Spleen (tissue), 11 donors: ENCODE measurements around the gene SPRED1. TPM values are rescaled to one million over a fixed set of nuclear protein-coding genes. Genes with fewer than 3 reads are reported as not detected.
"Not testable (repeated sequence)": the region's sequence is repeated elsewhere in the genome, so short reads cannot be mapped to it uniquely, and the experiment has no call there.

ENCODE experiments used
- DNase-seq: peaks from one replicate; pipeline ENCODE4 v3.0.0-alpha.2; 2020
- H3K27ac ChIP-seq, 8 donors: fragments of 200-600 bp; sonication (generic) in 7 of 8; 1 replicate in 4 of 8; 2 replicates in 4 of 8; pipeline versions ENCODE4 v1.5.0 to v1.8.0; 2016 to 2021; ENCODE audit warnings: inconsistent platforms in 4 of 8, mild to moderate bottlenecking in 4 of 8, moderate library complexity in 1 of 8
- H3K27me3 ChIP-seq, 7 donors: fragments of 200-600 bp; sonication (generic) in 6 of 7; replicated peaks in 1 of 7; 1 replicate in 4 of 7; 2 replicates in 3 of 7; pipeline versions ENCODE4 v1.5.0 to v1.8.0; 2016 to 2021; ENCODE audit warnings: inconsistent platforms in 3 of 7, mild to moderate bottlenecking in 1 of 7
- H3K36me3 ChIP-seq, 6 donors: fragments of 200-600 bp; sonication (generic) in 5 of 6; 1 replicate in 4 of 6; 2 replicates in 2 of 6; pipeline versions ENCODE4 v1.5.0 to v1.8.0; 2016 to 2021; ENCODE audit warnings: inconsistent platforms in 2 of 6
- H3K4me1 ChIP-seq, 6 donors: fragments of 200-600 bp; sonication (generic) in 5 of 6; 1 replicate in 3 of 6; 2 replicates in 3 of 6; pipeline versions ENCODE4 v1.5.0 to v1.8.0; 2016 to 2021; ENCODE audit warnings: inconsistent platforms in 3 of 6
- H3K4me3 ChIP-seq, 8 donors: fragments of 200-600 bp; sonication (generic) in 7 of 8; 1 replicate in 4 of 8; 2 replicates in 4 of 8; pipeline versions ENCODE4 v1.5.0 to v1.8.0; 2016 to 2021; ENCODE audit warnings: inconsistent platforms in 4 of 8, mild to moderate bottlenecking in 4 of 8, moderate library complexity in 2 of 8
- H3K9me3 ChIP-seq, 8 donors: fragments of 200-600 bp; sonication (generic) in 7 of 8; 1 replicate in 4 of 8; 2 replicates in 4 of 8; pipeline versions ENCODE4 v1.5.0 to v1.8.0; 2016 to 2021; ENCODE audit warnings: inconsistent platforms in 4 of 8
- POLR2A ChIP-seq, 3 donors: fragments of 450-650 bp; IDR thresholded peaks; one replicate each; pipeline ENCODE4 v1.5.1; 2017; ENCODE audit warnings: antibody characterized with exemption in 3 of 3, mild to moderate bottlenecking in 1 of 3
- POLR2AphosphoS5 ChIP-seq, 3 donors: sonication (generic); formaldehyde crosslinking; IDR thresholded peaks; one replicate each; pipeline ENCODE4 v1.5.1; 2017; ENCODE audit warnings: antibody characterized with exemption in 3 of 3
- WGBS, 5 donors: extraction: QIAGEN DNeasy Blood & Tissue Kit in 3 of 5; methylation state at CpG; one replicate each; pipeline versions ENCODE4 v1.1.5 to v1.1.7; 2013 to 2018; 5-methylcytosine and 5-hydroxymethylcytosine counted together
- intact Hi-C: fragments of 100-400 bp; cut with DNase I; formaldehyde crosslinking; loops from one replicate; pipeline ENCODE4 v1.15.0; 2023; ENCODE audit warnings: low total_unique reads
- polyA plus RNA-seq, 3 donors: library from polyadenylated mRNA; stranded (reverse); fragments of 200-250 nt; gene quantifications; one replicate each; pipeline ENCODE4 v1.2.1, GENCODE V29; 2013
- total RNA-seq, 7 donors: library from RNA; depleted of rRNA in 3 of 7; stranded (reverse); fragments of >200 nt in 3 of 7; fragmentation: NEBNext Ultra II Directional in 4 of 7; extraction: Animal tissue kit (Norgen Biotek cat#: 25700) in 4 of 7; gene quantifications; one replicate each; pipeline versions ENCODE4 v1.1.0 to v1.2.1, GENCODE V29; 2016 to 2021
- TF ChIP-seq, protein P1 (sequence below), 11 experiments: fragments of 200-600 bp in 7 of 11; fragments of 450-650 bp in 4 of 11; sonication (generic) in 4 of 11; IDR thresholded peaks in 8 of 11; conservative IDR thresholded peaks in 3 of 11; 1 replicate in 7 of 11; 2 replicates in 4 of 11; pipeline versions ENCODE4 v1.4.0 to v1.8.0; 2016 to 2021; ENCODE audit warnings: antibody characterized with exemption in 11 of 11, inconsistent platforms in 4 of 11, mild to moderate bottlenecking in 1 of 11
- donor health status: healthy with polysubstance abuse.
- donor health status: DM: no; HTN: no; CAD: no; lungs with moderate emphysema.
- donor health status: DM: no; HTN: no; CAD: no.
- donor health status: Bipolar disorder and iron deficiency.
- donor health status: healthy.
- donor health status: DM: no; HTN: no; CAD: no.
- donor health status: DM: yes; HTN: yes; CAD: no.

The SPRED1 gene
- total and polyA plus RNA-seq, 10 donors = 3.1 to 36.9 (median 25.5) TPM

GRCh38 chr15:38229705-38230310 lies 22.8 kb upstream of the SPRED1 start:
- WGBS, 5 donors = 76 to 90% (median 81%) methylated on average over 3 of the region's 3 CpGs
- intact Hi-C loops = no loop called here
- H3K4me1 ChIP-seq = no peaks in the 10 kb centered on the region
- H3K4me3 ChIP-seq = no peak overlapping the region
- H3K27ac ChIP-seq = no peak overlapping the region
- TF ChIP-seq POLR2AphosphoS5 (IDR thresholded peaks at IDR 0.05) = no peak
- no peak for TF ChIP-seq POLR2A (IDR thresholded peaks at IDR 0.05)
- H3K27me3 ChIP-seq = peaks cover 0 to 2% (median 0%) of the 10 kb centered on the region in 7 donors
- no peak for DNase-seq
- no peaks in the 10 kb centered on the region for H3K36me3 ChIP-seq
- no peaks in the 10 kb centered on the region for H3K9me3 ChIP-seq

GRCh38 chr15:38231436-38231835 lies 21.2 kb upstream of the SPRED1 start:
- TF ChIP-seq POLR2AphosphoS5 (IDR thresholded peaks at IDR 0.05) (no peak), POLR2A (IDR thresholded peaks at IDR 0.05) (no peak)
- TF ChIP-seq, protein P1, sequence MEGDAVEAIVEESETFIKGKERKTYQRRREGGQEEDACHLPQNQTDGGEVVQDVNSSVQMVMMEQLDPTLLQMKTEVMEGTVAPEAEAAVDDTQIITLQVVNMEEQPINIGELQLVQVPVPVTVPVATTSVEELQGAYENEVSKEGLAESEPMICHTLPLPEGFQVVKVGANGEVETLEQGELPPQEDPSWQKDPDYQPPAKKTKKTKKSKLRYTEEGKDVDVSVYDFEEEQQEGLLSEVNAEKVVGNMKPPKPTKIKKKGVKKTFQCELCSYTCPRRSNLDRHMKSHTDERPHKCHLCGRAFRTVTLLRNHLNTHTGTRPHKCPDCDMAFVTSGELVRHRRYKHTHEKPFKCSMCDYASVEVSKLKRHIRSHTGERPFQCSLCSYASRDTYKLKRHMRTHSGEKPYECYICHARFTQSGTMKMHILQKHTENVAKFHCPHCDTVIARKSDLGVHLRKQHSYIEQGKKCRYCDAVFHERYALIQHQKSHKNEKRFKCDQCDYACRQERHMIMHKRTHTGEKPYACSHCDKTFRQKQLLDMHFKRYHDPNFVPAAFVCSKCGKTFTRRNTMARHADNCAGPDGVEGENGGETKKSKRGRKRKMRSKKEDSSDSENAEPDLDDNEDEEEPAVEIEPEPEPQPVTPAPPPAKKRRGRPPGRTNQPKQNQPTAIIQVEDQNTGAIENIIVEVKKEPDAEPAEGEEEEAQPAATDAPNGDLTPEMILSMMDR (IDR thresholded peaks at IDR 0.05 in 8 of 11, conservative IDR thresholded peaks at IDR 0.05 in 3 of 11) = no peak
- intact Hi-C loops = no loop called here
- H3K36me3 ChIP-seq = no peaks in the 10 kb centered on the region

DNA sequence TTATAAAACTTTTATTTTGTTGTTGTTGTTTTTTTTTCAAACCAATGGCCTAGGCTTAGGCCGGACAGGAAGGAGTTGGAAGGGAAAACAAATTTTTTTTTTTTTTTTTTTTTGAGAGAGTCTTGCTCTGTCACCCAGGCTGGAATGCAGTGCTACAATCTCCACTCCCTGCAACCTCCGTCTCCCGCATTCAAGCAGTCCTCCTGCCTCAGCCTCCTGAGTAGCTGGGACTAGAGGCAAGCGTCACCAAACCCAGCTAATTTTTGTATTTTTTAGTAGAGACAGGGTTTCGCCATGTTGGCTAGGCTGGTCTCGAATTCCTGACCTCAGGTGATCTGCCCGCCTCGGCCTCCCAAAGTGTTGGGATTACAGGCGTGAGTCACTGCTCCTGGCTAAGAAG lies 15.6 kb upstream of the SPRED1 start:
- WGBS, 5 donors = 94 to 97% (median 95%) methylated on average over 9 of the region's 9 CpGs
- H3K27ac ChIP-seq, H3K9me3 ChIP-seq, H3K36me3 ChIP-seq, H3K4me1 ChIP-seq, H3K4me3 ChIP-seq, H3K27me3 ChIP-seq, intact Hi-C loops, DNase-seq: not testable (repeated sequence)

More at GRCh38 chr15:38231436-38231835, 21.2 kb upstream of the SPRED1 start:
- Histone ChIP-seq H3K4me1 (no peaks in the 10 kb centered on the region), H3K9me3 (no peaks in the 10 kb centered on the region), H3K27ac (no peak overlapping the region), H3K4me3 (no peak overlapping the region), H3K27me3 (peaks cover 0 to 10% (median 0%) of the 10 kb centered on the region in 7 donors)
- WGBS, 5 donors = 89 to 98% (median 92%) methylated on average over 5 of the region's 5 CpGs
- no peak for DNase-seq

- Histone ChIP-seq H3K27me3 (peaks cover 0 to 10% (median 0%) of the 10 kb centered on the region in 7 donors), H3K9me3 (no peaks in the 10 kb centered on the region), H3K4me3 (no peak overlapping the region), H3K36me3 (no peaks in the 10 kb centered on the region), H3K27ac (no peak overlapping the region), H3K4me1 (peaks cover 0 to 6% (median 0%) of the 10 kb centered on the region in 6 donors)
- no peak for DNase-seq
- TF ChIP-seq POLR2AphosphoS5 (IDR thresholded peaks at IDR 0.05) = no peak
- TF ChIP-seq POLR2A (IDR thresholded peaks at IDR 0.05) = no peak
- TF ChIP-seq, protein P1 (IDR thresholded peaks at IDR 0.05 in 8 of 11, conservative IDR thresholded peaks at IDR 0.05 in 3 of 11) = no peak
- 75 to 85% (median 82%) methylated on average over 2 of the region's 2 CpGs for WGBS, 5 donors
- intact Hi-C loops = no loop called here
Measured at GRCh38 chr15:38238311-38238710, 14.3 kb upstream of the SPRED1 start.

- TF ChIP-seq POLR2AphosphoS5 (IDR thresholded peaks at IDR 0.05) (no peak), POLR2A (IDR thresholded peaks at IDR 0.05) (no peak)
- TF ChIP-seq, protein P1 (IDR thresholded peaks at IDR 0.05 in 8 of 11, conservative IDR thresholded peaks at IDR 0.05 in 3 of 11) = no peak
- 60 to 71% (median 67%) methylated on average over 2 of the region's 2 CpGs for WGBS, 5 donors
- no peaks in the 10 kb centered on the region for H3K27me3 ChIP-seq
- intact Hi-C loops = no loop called here
- no peaks in the 10 kb centered on the region for H3K36me3 ChIP-seq
- H3K4me3 ChIP-seq = no peak overlapping the region
- H3K9me3 ChIP-seq = no peaks in the 10 kb centered on the region
- DNase-seq = no peak
- peaks cover 0 to 6% (median 0%) of the 10 kb centered on the region in 6 donors for H3K4me1 ChIP-seq
- H3K27ac ChIP-seq = no peak overlapping the region
Measured at GRCh38 chr15:38242055-38242454, 10.6 kb upstream of the SPRED1 start.
